ENCODE measurements around the gene CR1. TPM values are rescaled to one million over a fixed set of nuclear protein-coding genes. Genes with fewer than 3 reads are reported as not detected.
A peak's percentile ranks its signal among the peaks of the same experiment; 100 is the strongest.
"Not testable (repeated sequence)": the region's sequence is repeated elsewhere in the genome, so short reads cannot be mapped to it uniquely, and the experiment has no call there.

Gene CR1
- polyA plus RNA-seq, 3 donors = 11.3 to 30.8 (median 26.5) TPM

- H4K20me1 ChIP-seq (ENCODE audit: insufficient read depth, low read length) = no peaks in the 10 kb centered on the region
- H3K27me3 ChIP-seq (ENCODE audit: control insufficient read depth in 2 of 2, insufficient read depth in 2 of 2, low read length in 2 of 2) = no peaks in the 10 kb centered on the region
- WGBS (ENCODE audit: insufficient coverage) = 86% methylated on average over 4 of the region's 4 CpGs
- no peak overlapping the region for H3K27ac ChIP-seq (ENCODE audit: low read depth in 1 of 2, low read length in 2 of 2)
- no peak for DNase-seq
- Mint-ChIP-seq H3K4me3 (no peak overlapping the region), H3K4me1 (peaks cover 2% of the 10 kb centered on the region), H3K27me3 (ENCODE audit: low read depth in 3 of 3) (peaks cover 0 to 2% (median 0%) of the 10 kb centered on the region in 3 donors), H3K9me3 (peaks cover 0 to 3% (median 2%) of the 10 kb centered on the region in 7 donors), H3K27ac (peak overlapping the region in 1 of 7 donors; percentile 55), H3K36me3 (peaks cover 48 to 57% of the 10 kb centered on the region in 2 donors)
- H3K4me2 ChIP-seq (replicated peaks; ENCODE audit: extremely low read depth, low read length, poor library complexity, severe bottlenecking) = no peak overlapping the region
- intact Hi-C loops (cut with micrococcal nuclease) = no loop called here
- no peak overlapping the region for H3K9ac ChIP-seq (ENCODE audit: insufficient read depth, low read length, poor library complexity, severe bottlenecking)
- no peak for TF ChIP-seq CTCF (IDR thresholded peaks at IDR 0.05)
- no peak overlapping the region for H3K4me3 ChIP-seq (replicated peaks in 1 of 3; ENCODE audit: low read depth in 2 of 3, low read length in 3 of 3)
- no peaks in the 10 kb centered on the region for H3K79me2 ChIP-seq (ENCODE audit: insufficient read depth, low read length)
- H3K9me3 ChIP-seq (replicated peaks in 1 of 2; ENCODE audit: control insufficient read depth in 1 of 2, insufficient read depth in 1 of 2, low read length in 2 of 2) = peaks cover 0 to 3% of the 10 kb centered on the region in 2 donors
- H3K4me1 ChIP-seq (ENCODE audit: control insufficient read depth in 1 of 2, insufficient read depth in 2 of 2, low read length in 2 of 2) = no peaks in the 10 kb centered on the region
- H2AFZ ChIP-seq (ENCODE audit: insufficient read depth, low read depth, low read length, poor library complexity, severe bottlenecking) = no peak overlapping the region
- H3K36me3 ChIP-seq (replicated peaks in 1 of 2; ENCODE audit: control insufficient read depth in 1 of 2, insufficient read depth in 2 of 2, low read length in 2 of 2) = peaks cover 0 to 54% of the 10 kb centered on the region in 2 donors
These were observed 22.8 kb downstream of the CR1 start for GRCh38 chr1:207518608-207519236.

GRCh38 chr1:207519505-207520399 is 23.8 kb downstream of the CR1 start:
- Histone ChIP-seq H2AFZ (ENCODE audit: insufficient read depth, low read depth, low read length, poor library complexity, severe bottlenecking) (no peak overlapping the region), H3K9me3 (replicated peaks in 1 of 2; ENCODE audit: control insufficient read depth in 1 of 2, insufficient read depth in 1 of 2, low read length in 2 of 2) (peaks cover 0 to 3% of the 10 kb centered on the region in 2 donors), H3K4me3 (replicated peaks in 1 of 3; ENCODE audit: low read depth in 2 of 3, low read length in 3 of 3) (no peak overlapping the region), H3K4me2 (replicated peaks; ENCODE audit: extremely low read depth, low read length, poor library complexity, severe bottlenecking) (no peak overlapping the region), H3K79me2 (ENCODE audit: insufficient read depth, low read length) (no peaks in the 10 kb centered on the region), H4K20me1 (ENCODE audit: insufficient read depth, low read length) (no peaks in the 10 kb centered on the region), H3K9ac (ENCODE audit: insufficient read depth, low read length, poor library complexity, severe bottlenecking) (no peak overlapping the region), H3K27me3 (ENCODE audit: control insufficient read depth in 2 of 2, insufficient read depth in 2 of 2, low read length in 2 of 2) (no peaks in the 10 kb centered on the region), H3K27ac (ENCODE audit: low read depth in 1 of 2, low read length in 2 of 2) (no peak overlapping the region), H3K36me3 (replicated peaks in 1 of 2; ENCODE audit: control insufficient read depth in 1 of 2, insufficient read depth in 2 of 2, low read length in 2 of 2) (peaks cover 0 to 56% of the 10 kb centered on the region in 2 donors), H3K4me1 (ENCODE audit: control insufficient read depth in 1 of 2, insufficient read depth in 2 of 2, low read length in 2 of 2) (no peaks in the 10 kb centered on the region)
- Mint-ChIP-seq H3K36me3 (peaks cover 51 to 59% of the 10 kb centered on the region in 2 donors), H3K4me3 (no peak overlapping the region), H3K4me1 (peaks cover 2% of the 10 kb centered on the region), H3K27ac (no peak overlapping the region), H3K27me3 (ENCODE audit: low read depth in 3 of 3) (peaks cover 0 to 2% (median 0%) of the 10 kb centered on the region in 3 donors), H3K9me3 (peaks cover 0 to 3% (median 2%) of the 10 kb centered on the region in 7 donors)
- no peak for DNase-seq
- WGBS (ENCODE audit: insufficient coverage) = 79% methylated on average over 14 of the region's 23 CpGs
- intact Hi-C loops (cut with micrococcal nuclease) = no loop called here
- no peak for TF ChIP-seq CTCF (IDR thresholded peaks at IDR 0.05)

- H3K36me3 Mint-ChIP-seq = peaks cover 51 to 61% of the 10 kb centered on the region in 2 donors
- H3K4me1 Mint-ChIP-seq; H3K4me3 ChIP-seq (replicated peaks in 1 of 3; ENCODE audit: low read depth in 2 of 3, low read length in 3 of 3); H3K79me2 ChIP-seq (ENCODE audit: insufficient read depth, low read length); H3K4me3 Mint-ChIP-seq; DNase-seq; H3K9me3 ChIP-seq (replicated peaks in 1 of 2; ENCODE audit: control insufficient read depth in 1 of 2, insufficient read depth in 1 of 2, low read length in 2 of 2); H3K9me3 Mint-ChIP-seq; H3K9ac ChIP-seq (ENCODE audit: insufficient read depth, low read length, poor library complexity, severe bottlenecking); H3K4me1 ChIP-seq (ENCODE audit: control insufficient read depth in 1 of 2, insufficient read depth in 2 of 2, low read length in 2 of 2); H2AFZ ChIP-seq (ENCODE audit: insufficient read depth, low read depth, low read length, poor library complexity, severe bottlenecking); H3K27ac Mint-ChIP-seq; H3K27me3 Mint-ChIP-seq (ENCODE audit: low read depth in 3 of 3); H3K27me3 ChIP-seq (ENCODE audit: control insufficient read depth in 2 of 2, insufficient read depth in 2 of 2, low read length in 2 of 2); H4K20me1 ChIP-seq (ENCODE audit: insufficient read depth, low read length); H3K4me2 ChIP-seq (replicated peaks; ENCODE audit: extremely low read depth, low read length, poor library complexity, severe bottlenecking); H3K27ac ChIP-seq (ENCODE audit: low read depth in 1 of 2, low read length in 2 of 2); intact Hi-C loops (cut with micrococcal nuclease): not testable (repeated sequence)
- 100% methylated on average over 1 of the region's 10 CpGs for WGBS (ENCODE audit: insufficient coverage)
- peaks cover 0 to 53% of the 10 kb centered on the region in 2 donors for H3K36me3 ChIP-seq (replicated peaks in 1 of 2; ENCODE audit: control insufficient read depth in 1 of 2, insufficient read depth in 2 of 2, low read length in 2 of 2)
These were observed 24.7 kb downstream of the CR1 start for GRCh38 chr1:207520400-207521345.

Data from CD14-positive monocyte (primary cell).